ENCODE results near the gene GLYATL1B.
"Not testable (repeated sequence)": the region's sequence is repeated elsewhere in the genome, so short reads cannot be mapped to it uniquely, and the experiment has no call there.

Gene GLYATL1B

DNA sequence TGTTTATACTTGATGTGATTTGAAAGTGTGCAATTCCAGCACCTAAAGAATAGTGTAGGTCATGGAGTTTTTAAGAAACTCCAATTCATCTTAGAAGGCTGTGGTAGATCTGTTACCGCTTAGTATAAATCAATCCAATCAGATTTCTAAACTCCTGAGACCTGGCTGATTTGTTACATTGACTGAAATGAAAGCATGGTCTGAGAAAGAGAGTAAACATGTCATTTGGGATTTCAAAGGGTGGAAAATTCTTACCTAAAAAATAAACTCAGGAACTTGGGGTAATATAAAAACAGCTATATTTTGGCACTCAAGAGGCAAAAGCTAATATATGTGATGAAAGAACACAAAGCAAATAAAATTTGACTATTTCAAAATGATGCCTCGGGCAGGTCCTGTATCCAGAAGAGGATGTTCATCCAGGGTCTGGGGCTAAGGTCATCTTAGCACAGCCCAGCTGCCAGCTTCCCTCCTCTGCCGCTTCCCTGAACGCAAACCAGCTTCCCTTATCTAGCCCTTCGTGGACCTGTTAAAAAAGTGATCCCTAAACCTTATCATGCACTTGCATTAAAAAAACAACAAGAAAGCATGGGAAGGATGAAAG lies 10.0 kb downstream of the GLYATL1B start:
- not testable (repeated sequence) for H3K4me1 ChIP-seq (ENCODE audit: control insufficient read depth in 1 of 2, insufficient read depth in 2 of 2, low read length in 2 of 2); H3K4me3 ChIP-seq (ENCODE audit: low read depth in 1 of 2, low read length in 2 of 2); H3K9me3 ChIP-seq (ENCODE audit: control insufficient read depth in 1 of 2, low read length in 2 of 2); H3K36me3 ChIP-seq (ENCODE audit: control insufficient read depth in 1 of 2, insufficient read depth in 2 of 2, low read length in 2 of 2); H3K9ac ChIP-seq (ENCODE audit: low read depth in 1 of 2, low read length in 2 of 2); H3K27me3 ChIP-seq (ENCODE audit: control insufficient read depth in 1 of 2, insufficient read depth in 2 of 2, low read length in 2 of 2); H3K27ac ChIP-seq (ENCODE audit: low read depth, low read length)

DNA sequence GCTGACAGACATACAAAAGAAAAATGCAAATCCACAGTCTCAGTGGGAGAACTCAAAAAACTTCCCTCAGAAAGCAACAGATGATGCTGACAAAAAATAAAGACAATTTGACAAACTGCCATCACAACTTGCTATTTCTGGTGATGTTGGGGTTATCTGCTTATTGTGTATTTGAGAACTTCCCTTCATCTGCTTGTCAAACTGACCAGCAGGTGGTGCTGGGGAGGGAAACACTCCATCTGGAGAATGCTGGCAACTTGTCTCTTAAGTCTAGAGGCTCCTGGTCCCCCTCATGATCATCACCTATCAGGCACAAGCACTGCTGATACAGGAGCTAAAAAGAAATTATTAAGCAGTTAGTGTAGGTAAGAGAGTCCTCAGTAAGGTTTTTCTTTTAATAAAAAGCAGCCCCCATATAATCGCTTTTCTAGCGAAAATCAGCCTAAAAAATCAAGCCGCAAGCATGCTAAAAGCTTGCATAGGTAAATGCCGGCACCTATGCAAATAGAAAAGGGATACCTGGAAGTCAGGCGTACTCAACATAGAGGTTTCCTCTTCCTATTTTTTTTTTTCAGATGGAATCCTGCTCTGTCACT lies 11.1 kb downstream of the GLYATL1B start:
- Histone ChIP-seq H3K4me1 (ENCODE audit: control insufficient read depth in 1 of 2, insufficient read depth in 2 of 2, low read length in 2 of 2) (peaks cover 0 to 5% of the 10 kb centered on the region in 2 donors), H3K4me3 (ENCODE audit: low read depth in 1 of 2, low read length in 2 of 2) (no peak overlapping the region), H3K9ac (ENCODE audit: low read depth in 1 of 2, low read length in 2 of 2) (no peak overlapping the region), H3K27ac (ENCODE audit: low read depth, low read length) (no peak overlapping the region), H3K36me3 (ENCODE audit: control insufficient read depth in 1 of 2, insufficient read depth in 2 of 2, low read length in 2 of 2) (no peaks in the 10 kb centered on the region), H3K27me3 (ENCODE audit: control insufficient read depth in 1 of 2, insufficient read depth in 2 of 2, low read length in 2 of 2) (no peaks in the 10 kb centered on the region), H3K9me3 (ENCODE audit: control insufficient read depth in 1 of 2, low read length in 2 of 2) (no peaks in the 10 kb centered on the region)

DNA sequence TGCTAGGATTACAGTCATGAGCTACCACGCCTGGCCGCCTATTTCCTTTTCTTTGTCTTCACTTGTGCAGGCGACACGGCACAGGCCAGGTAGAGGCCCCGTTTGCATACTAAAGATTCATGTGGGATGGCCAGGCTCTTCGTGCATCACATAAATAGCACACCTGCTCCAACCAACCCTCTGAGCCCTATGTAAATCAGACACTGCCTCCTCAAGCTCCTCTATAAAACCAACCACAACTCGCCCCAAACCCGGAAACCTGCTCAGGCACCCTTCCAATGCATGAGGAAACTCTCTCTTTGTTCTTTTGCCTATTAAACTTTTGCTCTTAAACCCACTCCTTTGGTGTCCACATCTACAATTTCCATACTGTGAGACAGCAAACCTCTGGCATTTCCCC lies 11.8 kb downstream of the GLYATL1B start:
- H3K4me3 ChIP-seq (ENCODE audit: low read depth in 1 of 2, low read length in 2 of 2); H3K36me3 ChIP-seq (ENCODE audit: control insufficient read depth in 1 of 2, insufficient read depth in 2 of 2, low read length in 2 of 2); H3K4me1 ChIP-seq (ENCODE audit: control insufficient read depth in 1 of 2, insufficient read depth in 2 of 2, low read length in 2 of 2); H3K9ac ChIP-seq (ENCODE audit: low read depth in 1 of 2, low read length in 2 of 2); H3K9me3 ChIP-seq (ENCODE audit: control insufficient read depth in 1 of 2, low read length in 2 of 2); H3K27me3 ChIP-seq (ENCODE audit: control insufficient read depth in 1 of 2, insufficient read depth in 2 of 2, low read length in 2 of 2); H3K27ac ChIP-seq (ENCODE audit: low read depth, low read length): not testable (repeated sequence)

DNA sequence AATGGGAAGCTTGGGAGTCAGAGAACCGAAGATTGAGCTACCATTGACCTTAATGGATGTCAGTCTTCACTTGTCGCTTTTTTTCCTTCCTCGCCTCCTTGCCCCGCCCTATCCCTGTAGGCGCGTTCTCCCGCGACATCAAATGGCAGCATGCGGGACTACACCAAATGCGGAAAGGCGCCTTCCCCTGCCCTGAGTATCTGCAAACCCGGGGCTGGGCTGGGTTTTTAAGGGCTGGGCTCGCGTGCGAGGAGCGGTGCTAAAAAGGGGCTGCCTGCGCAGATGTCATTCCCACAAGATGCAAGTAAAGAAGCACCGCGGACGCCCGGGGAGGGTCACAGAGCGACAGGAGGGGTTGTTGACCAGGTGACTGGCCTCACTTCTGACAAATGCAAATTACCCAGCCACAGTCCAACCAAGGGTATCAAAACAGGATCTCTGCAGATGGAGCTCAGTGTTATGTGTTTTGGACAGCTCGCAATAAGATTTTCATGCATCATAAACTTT lies 16.2 kb downstream of the GLYATL1B start:
- Histone ChIP-seq H3K9me3 (ENCODE audit: control insufficient read depth in 1 of 2, low read length in 2 of 2) (no peaks in the 10 kb centered on the region), H3K27me3 (ENCODE audit: control insufficient read depth in 1 of 2, insufficient read depth in 2 of 2, low read length in 2 of 2) (peaks cover 0 to 3% of the 10 kb centered on the region in 2 donors), H3K9ac (ENCODE audit: low read depth in 1 of 2, low read length in 2 of 2) (no peak overlapping the region), H3K27ac (ENCODE audit: low read depth, low read length) (no peak overlapping the region), H3K4me1 (ENCODE audit: control insufficient read depth in 1 of 2, insufficient read depth in 2 of 2, low read length in 2 of 2) (peaks cover 2 to 12% of the 10 kb centered on the region in 2 donors), H3K36me3 (ENCODE audit: control insufficient read depth in 1 of 2, insufficient read depth in 2 of 2, low read length in 2 of 2) (no peaks in the 10 kb centered on the region), H3K4me3 (ENCODE audit: low read depth in 1 of 2, low read length in 2 of 2) (peak overlapping the region; percentile 58 to 64)

DNA sequence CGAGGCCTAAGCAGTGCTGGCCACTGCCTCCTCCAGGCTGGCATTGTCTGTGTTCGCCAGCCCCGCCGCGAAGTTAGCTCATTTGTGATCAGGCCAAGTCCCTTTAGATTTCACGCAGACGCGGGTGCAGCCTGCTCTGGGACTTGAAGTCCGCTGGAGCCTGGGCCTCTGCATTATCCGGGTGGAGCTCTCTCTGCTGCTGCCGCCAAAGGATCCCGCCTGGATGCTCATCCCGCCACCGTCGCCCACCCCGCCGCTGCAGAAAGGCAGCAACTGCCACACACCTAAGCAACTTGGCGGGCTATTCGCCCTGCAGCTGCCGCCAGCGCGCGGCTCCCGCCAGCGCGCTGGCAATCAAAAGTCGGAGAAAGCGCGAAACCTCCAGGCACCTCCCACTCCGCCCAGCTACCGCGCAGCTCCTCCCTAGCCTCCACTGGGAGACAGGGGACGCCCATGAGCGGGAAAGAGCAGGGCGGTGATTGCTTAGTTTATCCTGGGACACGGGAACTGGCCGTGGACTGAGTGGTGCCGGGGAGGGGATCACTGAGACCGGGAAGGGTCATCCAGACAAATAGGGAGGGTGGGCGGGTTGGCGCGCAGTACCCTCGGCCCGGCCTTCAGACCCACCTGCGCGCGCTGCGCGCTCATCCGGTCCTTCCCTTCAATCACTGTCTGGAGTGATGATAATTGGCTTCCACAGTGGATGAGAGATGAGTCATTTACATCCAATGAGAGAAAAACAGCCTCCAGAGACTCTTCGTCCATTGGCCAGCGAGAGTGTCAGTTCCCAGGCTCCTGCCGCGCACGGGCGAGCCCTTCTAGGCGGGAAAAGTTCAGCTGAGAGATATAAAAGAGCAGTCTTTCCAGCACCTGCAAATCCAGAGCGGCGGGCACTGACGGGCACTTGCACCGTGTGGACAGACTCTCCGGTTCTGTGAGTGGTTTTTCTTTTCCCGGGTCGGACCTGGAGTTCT lies 20.5 kb downstream of the GLYATL1B start, which contains the start of gene FAM111B:
Gene FAM111B, plus strand, starts transcription at position 875 of the 974 bp plus-strand sequence. CDS start 2,389 bp downstream, outside the sequence.
- Histone ChIP-seq H3K27me3 (ENCODE audit: control insufficient read depth in 1 of 2, insufficient read depth in 2 of 2, low read length in 2 of 2) (peaks cover 0 to 3% of the 10 kb centered on the region in 2 donors), H3K9me3 (ENCODE audit: control insufficient read depth in 1 of 2, low read length in 2 of 2) (no peaks in the 10 kb centered on the region), H3K9ac (ENCODE audit: low read depth in 1 of 2, low read length in 2 of 2) (peak within 1 kb of the TSS; percentile 12 to 38), H3K4me1 (ENCODE audit: control insufficient read depth in 1 of 2, insufficient read depth in 2 of 2, low read length in 2 of 2) (peaks cover 4 to 16% of the 10 kb centered on the region in 2 donors), H3K36me3 (ENCODE audit: control insufficient read depth in 1 of 2, insufficient read depth in 2 of 2, low read length in 2 of 2) (no peaks in the 10 kb centered on the region), H3K27ac (ENCODE audit: low read depth, low read length) (no peak within 1 kb of the TSS), H3K4me3 (ENCODE audit: low read depth in 1 of 2, low read length in 2 of 2) (peak within 1 kb of the TSS; percentile 62 to 70)

DNA sequence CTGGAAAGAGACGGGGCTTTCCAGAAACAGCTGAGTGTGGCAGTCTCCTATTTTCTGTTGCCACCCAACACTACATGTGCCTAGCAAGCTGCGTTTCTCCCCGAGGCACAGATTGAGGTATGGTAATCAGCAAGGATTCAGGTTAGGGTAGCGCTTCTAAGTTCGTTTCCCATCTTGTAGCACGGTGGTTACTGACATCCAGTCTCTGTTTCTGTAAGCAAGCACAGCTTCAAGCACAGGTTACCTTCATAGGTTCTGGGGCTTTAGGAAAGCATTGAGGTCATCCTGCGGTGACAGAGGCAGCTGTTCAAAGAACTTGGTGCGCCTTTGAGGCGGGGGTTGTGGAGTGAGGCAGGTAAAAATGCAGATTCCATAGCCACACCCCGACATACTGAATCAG lies 21.6 kb downstream of the GLYATL1B start:
- H3K4me3 ChIP-seq (ENCODE audit: low read depth in 1 of 2, low read length in 2 of 2), result peak overlapping the region; percentile 62 to 70
- not testable (repeated sequence) for H3K36me3 ChIP-seq (ENCODE audit: control insufficient read depth in 1 of 2, insufficient read depth in 2 of 2, low read length in 2 of 2); H3K9me3 ChIP-seq (ENCODE audit: control insufficient read depth in 1 of 2, low read length in 2 of 2); H3K27ac ChIP-seq (ENCODE audit: low read depth, low read length); H3K27me3 ChIP-seq (ENCODE audit: control insufficient read depth in 1 of 2, insufficient read depth in 2 of 2, low read length in 2 of 2)
- peak overlapping the region in 1 of 2 donors; percentile 38 for H3K9ac ChIP-seq (ENCODE audit: low read depth in 1 of 2, low read length in 2 of 2)
- peaks cover 4 to 12% of the 10 kb centered on the region in 2 donors for H3K4me1 ChIP-seq (ENCODE audit: control insufficient read depth in 1 of 2, insufficient read depth in 2 of 2, low read length in 2 of 2)

DNA sequence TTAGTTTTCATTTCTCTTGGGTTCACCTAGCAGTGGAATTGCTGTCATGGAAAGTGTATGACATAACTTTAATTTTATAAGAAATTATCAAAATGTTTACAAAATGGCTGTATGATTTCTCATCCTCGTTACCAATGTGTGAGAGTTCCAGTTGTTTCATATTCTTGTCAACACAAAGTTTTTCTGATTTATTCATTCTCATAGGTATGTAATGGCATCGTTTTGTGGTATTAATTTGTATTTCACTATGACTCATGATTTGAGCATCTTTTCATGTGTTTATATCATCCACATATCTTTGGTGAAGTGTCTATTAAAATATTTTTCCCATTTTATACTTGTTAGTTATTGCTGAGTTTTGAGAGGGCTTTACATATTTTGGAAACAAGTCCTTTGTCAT lies 26.4 kb downstream of the GLYATL1B start:
- Histone ChIP-seq H3K36me3 (ENCODE audit: control insufficient read depth in 1 of 2, insufficient read depth in 2 of 2, low read length in 2 of 2) (peaks cover 2 to 8% of the 10 kb centered on the region in 2 donors), H3K27ac (ENCODE audit: low read depth, low read length) (no peak overlapping the region), H3K27me3 (ENCODE audit: control insufficient read depth in 1 of 2, insufficient read depth in 2 of 2, low read length in 2 of 2) (no peaks in the 10 kb centered on the region), H3K4me3 (ENCODE audit: low read depth in 1 of 2, low read length in 2 of 2) (no peak overlapping the region), H3K9ac (ENCODE audit: low read depth in 1 of 2, low read length in 2 of 2) (no peak overlapping the region), H3K4me1 (ENCODE audit: control insufficient read depth in 1 of 2, insufficient read depth in 2 of 2, low read length in 2 of 2) (peaks cover under 1 to 3% of the 10 kb centered on the region in 2 donors), H3K9me3 (ENCODE audit: control insufficient read depth in 1 of 2, low read length in 2 of 2) (peaks cover 6 to 8% of the 10 kb centered on the region in 2 donors)

DNA sequence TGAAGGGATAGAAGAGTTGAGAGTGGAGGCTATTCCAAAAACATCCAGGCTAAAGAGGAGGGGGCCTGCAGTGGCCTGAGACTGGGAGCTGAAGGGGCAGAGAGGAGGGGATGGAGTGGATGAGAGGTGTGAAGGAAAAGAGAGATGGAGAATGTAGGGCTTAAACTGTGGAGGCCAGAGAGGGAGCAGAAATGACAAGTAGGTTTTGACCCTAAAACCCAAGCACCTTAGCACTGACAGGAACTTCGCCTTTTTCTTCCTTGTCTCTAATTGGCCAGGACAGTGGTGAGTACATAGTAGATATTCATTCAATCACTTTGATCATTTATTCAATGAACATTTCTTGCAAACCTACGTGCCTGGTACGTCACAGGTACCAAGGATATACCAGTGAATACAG lies 28.2 kb downstream of the GLYATL1B start:
- peaks cover 22 to 27% of the 10 kb centered on the region in 2 donors for H3K9me3 ChIP-seq (ENCODE audit: control insufficient read depth in 1 of 2, low read length in 2 of 2)
- H3K36me3 ChIP-seq (ENCODE audit: control insufficient read depth in 1 of 2, insufficient read depth in 2 of 2, low read length in 2 of 2), result peaks cover 2 to 11% of the 10 kb centered on the region in 2 donors
- H3K4me1 ChIP-seq (ENCODE audit: control insufficient read depth in 1 of 2, insufficient read depth in 2 of 2, low read length in 2 of 2), result no peaks in the 10 kb centered on the region

DNA sequence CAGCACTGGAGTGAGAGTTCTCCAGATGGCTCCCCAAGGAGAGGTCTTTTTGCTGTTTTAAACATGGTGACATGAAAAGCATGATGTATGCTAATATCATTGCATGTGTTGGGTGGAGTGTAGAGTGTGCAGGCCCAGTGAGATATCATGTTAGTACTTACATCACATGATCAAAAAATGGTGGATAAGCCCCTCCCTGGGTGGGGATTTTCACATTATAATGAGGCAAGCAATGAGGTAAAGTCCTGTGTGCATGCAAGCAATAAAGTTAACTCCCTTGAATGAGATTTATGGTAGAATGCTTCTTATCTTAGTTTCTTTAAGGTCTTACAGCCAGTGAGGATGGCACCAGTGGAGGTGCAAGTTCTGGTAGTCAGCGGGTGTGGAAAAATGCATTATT lies 29.4 kb downstream of the GLYATL1B start:
- Histone ChIP-seq H3K27me3 (ENCODE audit: control insufficient read depth in 1 of 2, insufficient read depth in 2 of 2, low read length in 2 of 2) (no peaks in the 10 kb centered on the region), H3K4me3 (ENCODE audit: low read depth in 1 of 2, low read length in 2 of 2) (no peak overlapping the region), H3K4me1 (ENCODE audit: control insufficient read depth in 1 of 2, insufficient read depth in 2 of 2, low read length in 2 of 2) (no peaks in the 10 kb centered on the region), H3K9ac (ENCODE audit: low read depth in 1 of 2, low read length in 2 of 2) (no peak overlapping the region), H3K27ac (ENCODE audit: low read depth, low read length) (no peak overlapping the region), H3K36me3 (ENCODE audit: control insufficient read depth in 1 of 2, insufficient read depth in 2 of 2, low read length in 2 of 2) (peaks cover 2 to 11% of the 10 kb centered on the region in 2 donors), H3K9me3 (ENCODE audit: control insufficient read depth in 1 of 2, low read length in 2 of 2) (peaks cover 22 to 27% of the 10 kb centered on the region in 2 donors)

More for the DNA sequence above, 28.2 kb downstream of the GLYATL1B start:
- Histone ChIP-seq H3K4me3 (ENCODE audit: low read depth in 1 of 2, low read length in 2 of 2) (no peak overlapping the region), H3K27ac (ENCODE audit: low read depth, low read length) (no peak overlapping the region), H3K9ac (ENCODE audit: low read depth in 1 of 2, low read length in 2 of 2) (no peak overlapping the region), H3K27me3 (ENCODE audit: control insufficient read depth in 1 of 2, insufficient read depth in 2 of 2, low read length in 2 of 2) (no peaks in the 10 kb centered on the region)

DNA sequence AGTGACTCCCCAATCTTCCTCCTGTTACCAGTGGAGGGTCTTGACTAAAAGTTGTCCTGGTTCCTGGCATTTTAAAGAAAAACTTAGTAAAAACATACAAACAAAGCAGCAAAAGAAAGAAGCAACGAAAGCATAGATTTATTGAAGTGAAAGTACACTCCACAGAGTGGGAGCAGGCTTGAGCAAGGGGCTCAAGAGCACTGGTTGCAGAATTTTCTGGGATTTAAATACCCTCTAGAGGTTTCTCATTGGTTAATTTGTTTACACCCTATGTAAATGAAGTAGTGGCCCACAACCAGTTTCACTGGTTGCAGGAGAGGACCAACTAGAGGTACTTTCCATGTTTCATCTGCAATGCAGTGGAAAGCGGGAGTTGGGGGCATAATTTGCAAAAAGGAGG lies 31.7 kb downstream of the GLYATL1B start:
- Histone ChIP-seq H3K27me3 (ENCODE audit: control insufficient read depth in 1 of 2, insufficient read depth in 2 of 2, low read length in 2 of 2) (no peaks in the 10 kb centered on the region), H3K9ac (ENCODE audit: low read depth in 1 of 2, low read length in 2 of 2) (no peak overlapping the region), H3K9me3 (ENCODE audit: control insufficient read depth in 1 of 2, low read length in 2 of 2) (peaks cover 22 to 27% of the 10 kb centered on the region in 2 donors), H3K4me3 (ENCODE audit: low read depth in 1 of 2, low read length in 2 of 2) (no peak overlapping the region), H3K36me3 (ENCODE audit: control insufficient read depth in 1 of 2, insufficient read depth in 2 of 2, low read length in 2 of 2) (peaks cover 2 to 11% of the 10 kb centered on the region in 2 donors), H3K4me1 (ENCODE audit: control insufficient read depth in 1 of 2, insufficient read depth in 2 of 2, low read length in 2 of 2) (no peaks in the 10 kb centered on the region), H3K27ac (ENCODE audit: low read depth, low read length) (no peak overlapping the region)

Measured in duodenal mucosa (tissue), 2 donors.